ENCODE results near the gene POLR2C.

GRCh38 chr16:57505169-57505568, 42.7 kb downstream of the POLR2C start:
- no peak for TF ChIP-seq CTCF (IDR thresholded peaks at IDR 0.05)
- no peak for TF ChIP-seq POLR2A (IDR thresholded peaks at IDR 0.05)
